NB4 (cell line): ENCODE results near the gene TNP2.

Experiments used
- DNase-seq: peaks from one replicate; pipeline ENCODE4 v3.0.0; 2010; ENCODE audit warnings: low read depth
- H3K4me3 ChIP-seq: one replicate; pipeline ENCODE4 v1.5.1; 2011; ENCODE audit warnings: mild to moderate bottlenecking, low read depth, low read length, moderate library complexity
- CTCF ChIP-seq: IDR thresholded peaks from one replicate; pipeline ENCODE4 v1.5.1; 2012; ENCODE audit warnings: low read depth, low read length
- MAX ChIP-seq: IDR thresholded peaks from 2 replicates; pipeline ENCODE4 v1.6.1; 2011; ENCODE audit warnings: low read depth, low read length
- MYC ChIP-seq: IDR thresholded peaks from 2 replicates; pipeline ENCODE4 v1.6.1; 2011; ENCODE audit warnings: low read depth, low read length
- POLR2A ChIP-seq: IDR thresholded peaks from 2 replicates; pipeline ENCODE4 v1.6.1; 2011; ENCODE audit warnings: mild to moderate bottlenecking; ENCODE audit not compliant: insufficient read length; ENCODE audit errors: extremely low read depth

Gene TNP2

DNA sequence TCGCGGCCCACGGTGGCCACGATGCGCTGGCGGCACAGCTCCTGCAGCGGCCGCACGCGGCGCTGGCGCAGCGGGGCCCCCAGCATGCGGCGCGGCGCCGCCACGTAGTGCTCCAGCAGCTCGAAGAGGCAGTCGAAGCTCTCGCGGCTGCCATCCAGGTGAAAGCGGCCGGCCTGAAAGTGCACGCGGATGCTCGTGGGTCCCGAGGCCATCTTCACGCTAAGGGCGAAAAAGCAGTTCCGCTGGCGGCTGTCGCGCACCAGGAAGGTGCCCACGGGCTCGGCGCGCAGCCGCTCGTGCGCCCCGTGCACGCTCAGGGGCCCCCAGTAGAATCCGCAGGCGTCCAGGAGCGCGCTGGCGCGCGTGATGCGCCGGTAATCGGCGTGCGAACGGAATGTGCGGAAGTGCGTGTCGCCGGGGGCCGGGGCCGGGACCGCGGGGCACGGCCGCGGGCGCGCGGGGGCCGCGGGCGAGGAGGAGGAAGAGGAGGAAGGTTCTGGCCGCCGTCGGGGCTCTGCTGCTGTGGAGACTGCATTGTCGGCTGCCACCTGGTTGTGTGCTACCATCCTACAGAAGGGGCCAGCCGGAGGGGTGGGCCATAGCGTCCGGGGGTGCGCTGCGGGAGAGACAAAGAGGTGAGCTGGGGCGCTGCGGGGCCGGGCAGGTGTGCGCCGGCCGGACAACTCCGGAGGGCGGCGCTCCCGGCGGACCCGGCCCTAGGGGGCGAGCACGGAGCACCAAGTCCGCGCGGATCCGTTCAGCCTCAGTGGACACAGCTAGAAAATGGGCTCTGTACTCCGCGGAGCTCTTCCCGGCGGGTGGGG is 14.0 kb downstream of the TNP2 start:
- peak; percentile 69 for DNase-seq
- H3K4me3 ChIP-seq, result peak overlapping the region; percentile 48
- TF ChIP-seq CTCF (peak; percentile 6), POLR2A (no peak)

DNA sequence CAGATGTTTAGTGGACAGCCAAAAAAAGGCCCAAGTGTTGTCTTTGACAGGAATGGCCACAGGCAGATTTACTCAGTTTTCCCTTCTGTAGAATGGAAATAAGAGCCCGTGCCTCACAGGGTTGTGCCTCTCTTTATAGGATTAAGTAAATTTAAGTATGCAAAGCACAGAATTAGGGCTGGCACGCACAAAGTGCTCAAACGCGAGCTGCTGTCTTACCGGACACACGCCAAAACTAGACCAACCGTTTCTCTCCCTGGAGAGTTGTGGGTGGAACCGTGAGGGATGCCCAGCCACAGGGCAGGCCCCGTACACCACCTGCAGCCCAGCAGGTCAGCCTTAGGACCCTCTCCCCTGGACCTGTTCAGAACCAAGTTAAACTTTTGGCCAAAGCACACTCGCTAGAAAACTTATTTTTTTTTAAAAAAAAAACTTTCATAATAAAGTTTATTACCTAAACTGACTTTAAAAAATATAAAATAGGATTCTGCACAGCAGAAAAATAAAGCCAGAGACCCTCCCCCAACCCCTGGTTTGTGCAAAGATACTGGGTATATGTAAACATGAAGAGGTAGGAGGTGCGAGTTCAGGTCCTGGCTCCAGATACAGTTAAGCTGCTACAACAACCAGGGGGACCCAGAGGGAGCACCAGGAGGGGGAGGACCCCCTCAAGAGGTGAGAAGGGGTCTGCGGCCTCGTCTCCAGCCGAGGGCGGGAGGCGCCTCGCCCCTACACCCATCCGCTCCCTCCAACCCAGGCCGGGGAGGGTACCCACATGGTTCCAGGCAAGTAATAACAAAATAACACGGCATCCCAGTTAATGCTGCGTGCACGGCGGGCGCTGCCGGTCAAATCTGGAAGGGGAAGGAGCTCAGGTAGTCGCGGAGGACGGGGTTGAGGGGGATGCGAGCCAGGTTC is 14.9 kb downstream of the TNP2 start:
- H3K4me3 ChIP-seq, result peak overlapping the region; percentile 48
- peak; percentile 75 for DNase-seq
- TF ChIP-seq MYC, result no peak
- 0 out of 2 replicates have a peak, but pooled peaks have one; percentile 28 for TF ChIP-seq MAX

- DNase-seq, result peak; percentile 61
- no peak for TF ChIP-seq CTCF
- TF ChIP-seq MAX, result no peak
- no peak for TF ChIP-seq POLR2A
- no peak for TF ChIP-seq MYC
- H3K4me3 ChIP-seq, result peak overlapping the region; percentile 48
Measured at GRCh38 chr16:11253009-11253994, 15.8 kb downstream of the TNP2 start.

GRCh38 chr16:11252482-11252931 is 16.6 kb downstream of the TNP2 start:
- TF ChIP-seq MAX (no peak), CTCF (no peak), MYC (no peak), POLR2A (no peak)
- H3K4me3 ChIP-seq, result no peak overlapping the region
- DNase-seq, result no peak

- peak; percentile 59 for DNase-seq
- TF ChIP-seq MAX (no peak), CTCF (no peak), POLR2A (no peak), MYC (no peak)
- H3K4me3 ChIP-seq, result no peak overlapping the region
Measured at GRCh38 chr16:11251525-11252481, 17.3 kb downstream of the TNP2 start.
